COR-L47 (cell line): Measurements from ENCODE around the gene VCP.

Experiments
- DNase-seq: peaks from one replicate; lab custom pipeline; 2025; lab: John Stamatoyannopoulos, UW

VCP gene

GRCh38 chr9:35103660-35104191, 31.3 kb upstream of the VCP start:
- DNase-seq = no peak

GRCh38 chr9:35102769-35103659, 30.6 kb upstream of the VCP start, which contains the start of gene STOML2:
TSS of gene STOML2 (minus strand) at chr9:35103131. CDS start at chr9:35103094, 37 bp downstream.
- DNase-seq = peak; percentile 97

- DNase-seq = no peak
Observed at GRCh38 chr9:35102465-35102768, 30.0 kb upstream of the VCP start.

- no peak for DNase-seq
Observed at GRCh38 chr9:35097573-35097972, 25.1 kb upstream of the VCP start.

- peak; percentile 83 for DNase-seq
Observed at GRCh38 chr9:35096035-35096849, 23.8 kb upstream of the VCP start, which contains the start of gene PIGO. TSS of gene PIGO (minus strand) at chr9:35096591. CDS start at chr9:35095565, 1,026 bp downstream.

GRCh38 chr9:35091536-35091935, 19.1 kb upstream of the VCP start:
- DNase-seq = no peak

GRCh38 chr9:35089434-35089833, 17.0 kb upstream of the VCP start:
- no peak for DNase-seq

- no peak for DNase-seq
Observed at GRCh38 chr9:35085078-35085477, 12.7 kb upstream of the VCP start.

- peak; percentile 90 for DNase-seq
Observed at GRCh38 chr9:35079426-35080341, 7.3 kb upstream of the VCP start, which contains the start of gene FANCG. TSS of gene FANCG (minus strand) at chr9:35079942. CDS start at chr9:35079524, 418 bp downstream.

GRCh38 chr9:35079041-35079425, 6.6 kb upstream of the VCP start:
- DNase-seq = no peak

- DNase-seq = no peak
Observed at GRCh38 chr9:35078066-35078465, 5.6 kb upstream of the VCP start.

GRCh38 chr9:35076848-35077247, 4.4 kb upstream of the VCP start:
- DNase-seq = no peak

- no peak for DNase-seq
Observed at GRCh38 chr9:35075358-35075757, 2.9 kb upstream of the VCP start.

- no peak for DNase-seq
Observed at GRCh38 chr9:35074791-35075190, 2.4 kb upstream of the VCP start.

GRCh38 chr9:35074141-35074540, 1.7 kb upstream of the VCP start:
- DNase-seq = no peak

- DNase-seq = no peak
Observed at GRCh38 chr9:35073279-35073612, 821 bp upstream of the VCP start.

- DNase-seq = peak; percentile 78
Observed at GRCh38 chr9:35071814-35072460, 488 bp downstream of the VCP start.

- DNase-seq = no peak
Observed at GRCh38 chr9:35070823-35071813, 1.3 kb downstream of the VCP start.

- DNase-seq = no peak
Observed at GRCh38 chr9:35069020-35069419, 3.4 kb downstream of the VCP start.

- no peak for DNase-seq
Observed at GRCh38 chr9:35067056-35067455, 5.4 kb downstream of the VCP start.
